ENCODE data around the gene ELMOD1. TPM values are rescaled to one million over a fixed set of nuclear protein-coding genes. Genes with fewer than 3 reads are reported as not detected.

Gene ELMOD1
- total RNA-seq, 1 donor from 2014 or later: not detected

DNA sequence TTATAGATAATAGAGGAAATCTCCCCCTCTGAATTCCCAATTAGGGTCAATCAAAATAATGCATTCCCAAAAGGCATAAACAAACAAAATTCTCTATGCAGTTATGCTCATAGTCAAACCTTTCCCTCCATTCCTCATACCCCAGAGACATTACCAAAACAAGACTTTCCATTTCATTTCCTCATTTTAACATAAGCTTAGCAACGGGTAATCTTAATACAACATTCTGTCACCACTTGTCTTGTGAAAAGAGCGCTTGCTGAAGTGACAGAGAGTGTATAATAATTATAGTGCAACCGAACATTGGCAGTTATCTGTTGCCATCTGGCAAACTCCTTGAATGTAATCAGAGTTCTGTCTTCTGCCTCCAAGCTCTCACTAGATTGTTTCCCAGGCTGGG, 122.1 kb downstream of the ELMOD1 start:
- intact Hi-C loops (cut with micrococcal nuclease): no loop called here

Other genes with a start within 250 kb of the ELMOD1 start
- gene CWF19L2, start 133.3 kb upstream of the ELMOD1 start, total RNA-seq: 16.5 and 17.3 TPM in 2 replicates
- 10.3 TPM in 2 replicates for gene ALKBH8, start 25.4 kb upstream of the ELMOD1 start, total RNA-seq
- not detected in 2 replicates for gene SLN, start 120.9 kb downstream of the ELMOD1 start, total RNA-seq

All from T-helper 2 cell treated with Interferon-gamma antibody and Interleukin-4, amounts not matched to agents 100 ng/mL and 5 ng/mL, for 36 hours (primary cell).